ENCODE results near the gene EXD1.

GRCh38 chr15:41218851-41219250 is 11.7 kb downstream of the EXD1 start:
- TF ChIP-seq EZH2 (IDR thresholded peaks at IDR 0.05; ENCODE audit: borderline replicate concordance, insufficient read depth, low read length, poor library complexity, severe bottlenecking) (no peak), CTCF (IDR thresholded peaks at IDR 0.05; ENCODE audit: poor library complexity, severe bottlenecking) (no peak), POLR2AphosphoS5 (IDR thresholded peaks at IDR 0.05) (no peak), RAD21 (conservative IDR thresholded peaks at IDR 0.05) (no peak), SMC3 (conservative IDR thresholded peaks at IDR 0.05; ENCODE audit: poor library complexity) (no peak), TAF1 (IDR thresholded peaks at IDR 0.05; ENCODE audit: low read depth) (no peak), REST (IDR thresholded peaks at IDR 0.05; ENCODE audit: borderline replicate concordance) (no peak), EP300 (conservative IDR thresholded peaks at IDR 0.05; ENCODE audit: poor library complexity, severe bottlenecking) (no peak), MXI1 (conservative IDR thresholded peaks at IDR 0.05; ENCODE audit: poor library complexity, severe bottlenecking) (no peak)
